NOMO-1 treated with DMSO at 0.1 percent for 48 hours (cell line): ENCODE measurements around the gene MIA.
"Not testable (repeated sequence)": the region's sequence is repeated elsewhere in the genome, so short reads cannot be mapped to it uniquely, and the experiment has no call there.

ENCODE experiments used
- DNase-seq: peaks from one replicate; lab custom pipeline; 2025; ENCODE audit not compliant: unreplicated experiment; lab: John Stamatoyannopoulos, UW

Gene MIA

DNA sequence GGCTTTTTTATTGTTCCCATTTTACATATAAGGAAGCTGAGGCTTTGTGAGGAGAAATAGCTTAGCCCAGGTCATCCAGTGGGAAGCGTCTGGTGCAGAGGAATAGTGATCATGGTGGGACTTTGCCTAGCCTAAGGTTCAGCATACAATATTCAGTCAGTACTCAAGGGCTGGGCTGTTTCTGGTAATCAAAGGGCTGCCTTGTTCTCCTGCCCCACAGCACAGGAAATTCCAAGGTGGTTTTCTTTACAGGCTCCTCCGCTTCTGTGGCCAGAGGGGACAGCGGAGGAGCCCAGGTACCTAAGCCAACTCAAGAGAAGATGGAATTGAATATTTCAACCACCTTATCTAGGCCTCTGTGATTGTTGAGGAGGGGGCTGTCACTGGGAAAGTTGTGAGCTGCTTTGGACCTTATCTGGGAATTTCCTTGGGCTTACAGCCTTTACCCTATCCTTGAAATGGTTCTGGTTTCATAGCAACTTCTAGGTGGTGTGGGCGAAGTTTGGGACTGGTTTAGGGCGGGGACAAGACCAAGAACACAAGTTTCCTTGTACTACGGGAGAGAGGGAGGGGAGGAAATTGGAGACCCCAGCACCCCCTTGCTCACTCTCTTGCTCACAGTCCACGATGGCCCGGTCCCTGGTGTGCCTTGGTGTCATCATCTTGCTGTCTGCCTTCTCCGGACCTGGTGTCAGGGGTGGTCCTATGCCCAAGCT, at the start of gene MIA:
TSS of gene MIA (plus strand) at position 606 of the 716 bp plus-strand sequence. CDS start at position 628, 22 bp downstream.
- DNase-seq: no peak

- DNase-seq: no peak
Measured at GRCh38 chr19:40726279-40726678, 49.0 kb upstream of the MIA start.

DNA sequence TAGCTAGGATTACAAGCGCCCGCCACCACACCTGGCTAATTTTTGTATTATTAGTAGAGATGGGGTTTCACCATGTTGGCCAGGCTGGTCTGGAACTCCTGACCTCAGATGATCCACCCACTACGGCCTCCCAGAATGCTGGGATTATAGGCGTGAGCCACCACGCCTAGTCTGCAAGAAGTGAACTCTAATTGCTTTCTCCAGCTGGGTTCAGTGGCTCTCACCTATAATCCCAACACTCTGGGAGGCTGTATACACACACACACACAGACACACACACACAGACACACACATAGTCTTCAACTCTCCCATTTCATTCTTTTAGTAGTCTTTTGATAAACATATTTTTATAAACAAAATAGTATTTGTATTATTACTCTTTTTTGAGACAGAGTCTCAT, 45.3 kb upstream of the MIA start:
- DNase-seq: not testable (repeated sequence)

DNA sequence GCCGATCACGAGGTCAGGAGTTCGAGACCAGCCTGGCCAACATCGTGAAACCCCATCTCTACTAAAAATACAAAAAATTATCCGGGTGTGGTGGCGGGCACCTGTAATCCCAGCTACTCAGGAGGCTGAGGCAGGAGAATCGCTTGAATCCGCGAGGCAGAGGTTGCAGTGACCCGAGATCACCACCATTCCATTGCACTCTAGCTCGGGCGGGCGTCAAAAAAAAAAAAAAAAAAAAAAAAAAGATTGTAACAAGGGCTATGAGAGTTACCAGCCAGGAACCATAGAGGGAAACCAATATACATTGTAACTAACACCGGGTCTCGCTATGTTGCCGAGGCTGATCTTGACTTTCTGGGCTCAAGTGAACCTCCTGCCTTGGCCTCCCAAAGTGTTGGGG, 43.0 kb upstream of the MIA start:
- not testable (repeated sequence) for DNase-seq

DNA sequence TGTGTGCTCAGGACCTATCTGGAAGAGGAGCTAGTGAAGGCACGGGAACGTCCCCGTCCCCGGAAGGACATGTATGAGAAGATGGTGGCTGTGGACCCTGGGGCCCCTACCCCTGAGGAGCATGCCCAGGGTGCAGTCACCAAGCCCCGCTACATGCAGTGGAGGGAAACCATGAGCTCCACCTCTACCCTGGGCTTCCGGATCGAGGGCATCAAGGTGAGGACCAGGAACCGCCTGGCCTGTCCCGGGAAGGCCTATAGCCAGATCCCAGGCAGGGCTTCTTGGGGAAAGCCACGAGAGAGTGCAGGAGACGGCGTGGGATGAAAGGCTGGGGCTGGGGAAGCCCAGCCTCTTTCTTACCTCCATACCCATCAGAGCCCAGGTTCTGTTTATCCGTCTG, 42.2 kb upstream of the MIA start:
- no peak for DNase-seq

- DNase-seq: no peak
Measured at GRCh38 chr19:40735013-40735771, 40.1 kb upstream of the MIA start.

DNA sequence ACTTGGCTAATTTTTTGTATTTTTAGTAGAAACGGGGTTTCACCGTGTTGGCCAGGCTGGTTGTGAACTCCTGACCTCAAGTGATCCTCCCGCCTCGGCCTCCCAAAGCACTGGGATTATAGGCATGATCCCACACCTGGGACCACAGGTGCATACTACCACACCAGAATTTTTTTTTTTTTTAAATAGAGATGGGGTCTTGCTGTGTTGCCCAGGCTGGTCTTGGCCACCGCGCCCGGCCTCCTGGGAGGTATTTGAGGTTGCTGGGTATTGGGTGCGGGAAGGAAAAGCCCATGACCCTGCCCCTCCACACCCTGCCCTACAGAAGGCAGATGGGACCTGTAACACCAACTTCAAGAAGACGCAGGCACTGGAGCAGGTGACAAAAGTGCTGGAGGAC, 38.7 kb upstream of the MIA start:
- DNase-seq: no peak

- no peak for DNase-seq
Measured at GRCh38 chr19:40737102-40737644, 38.1 kb upstream of the MIA start.

- no peak for DNase-seq
Measured at GRCh38 chr19:40739030-40739839, 36.1 kb upstream of the MIA start.

- no peak for DNase-seq
Measured at GRCh38 chr19:40739871-40740703, 35.2 kb upstream of the MIA start.

- DNase-seq: no peak
Measured at GRCh38 chr19:40740747-40741146, 34.6 kb upstream of the MIA start.

GRCh38 chr19:40741527-40742390, 33.6 kb upstream of the MIA start:
- DNase-seq: no peak

DNA sequence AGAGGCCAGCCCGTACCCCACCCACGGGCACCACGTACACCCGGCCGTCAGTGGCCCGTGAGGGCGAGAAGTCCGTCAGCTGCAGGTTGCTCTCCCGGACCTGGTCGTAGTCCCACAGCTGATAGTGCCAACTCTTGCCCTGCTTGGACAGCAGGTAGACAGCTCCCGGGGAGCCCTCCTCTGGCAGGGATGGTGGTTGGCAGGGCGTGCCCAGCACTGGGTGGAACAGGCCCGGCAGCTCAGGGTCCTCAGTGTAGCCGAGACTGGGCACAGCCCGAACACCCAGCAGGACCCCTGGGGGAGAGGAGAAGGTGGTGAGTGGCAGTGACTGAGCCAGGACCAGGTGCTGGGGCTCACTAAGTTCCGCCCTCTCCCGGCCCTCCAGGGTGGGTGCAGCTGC, 32.8 kb upstream of the MIA start:
- no peak for DNase-seq

DNA sequence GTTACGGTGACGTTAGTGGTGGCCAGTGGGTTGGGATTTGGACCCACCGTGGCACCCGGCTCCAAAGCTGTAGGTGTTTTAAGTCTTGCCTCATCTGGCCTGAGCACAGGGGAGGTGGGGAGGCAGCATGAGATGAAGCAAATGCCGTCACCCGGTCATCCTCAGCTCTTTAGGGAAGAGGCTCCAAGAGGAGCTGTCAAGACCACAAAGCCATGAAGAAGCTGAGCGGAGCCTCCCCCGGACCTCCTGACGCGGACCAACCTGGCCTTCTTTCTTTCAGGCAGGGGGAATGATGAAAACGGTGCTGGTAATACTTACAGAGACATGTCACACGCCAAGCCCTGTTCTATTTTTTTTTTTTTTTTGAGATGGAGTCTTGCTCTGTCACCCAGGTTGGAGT, 32.4 kb upstream of the MIA start:
- no peak for DNase-seq

- DNase-seq: no peak
Measured at GRCh38 chr19:40743926-40744325, 31.4 kb upstream of the MIA start.

DNA sequence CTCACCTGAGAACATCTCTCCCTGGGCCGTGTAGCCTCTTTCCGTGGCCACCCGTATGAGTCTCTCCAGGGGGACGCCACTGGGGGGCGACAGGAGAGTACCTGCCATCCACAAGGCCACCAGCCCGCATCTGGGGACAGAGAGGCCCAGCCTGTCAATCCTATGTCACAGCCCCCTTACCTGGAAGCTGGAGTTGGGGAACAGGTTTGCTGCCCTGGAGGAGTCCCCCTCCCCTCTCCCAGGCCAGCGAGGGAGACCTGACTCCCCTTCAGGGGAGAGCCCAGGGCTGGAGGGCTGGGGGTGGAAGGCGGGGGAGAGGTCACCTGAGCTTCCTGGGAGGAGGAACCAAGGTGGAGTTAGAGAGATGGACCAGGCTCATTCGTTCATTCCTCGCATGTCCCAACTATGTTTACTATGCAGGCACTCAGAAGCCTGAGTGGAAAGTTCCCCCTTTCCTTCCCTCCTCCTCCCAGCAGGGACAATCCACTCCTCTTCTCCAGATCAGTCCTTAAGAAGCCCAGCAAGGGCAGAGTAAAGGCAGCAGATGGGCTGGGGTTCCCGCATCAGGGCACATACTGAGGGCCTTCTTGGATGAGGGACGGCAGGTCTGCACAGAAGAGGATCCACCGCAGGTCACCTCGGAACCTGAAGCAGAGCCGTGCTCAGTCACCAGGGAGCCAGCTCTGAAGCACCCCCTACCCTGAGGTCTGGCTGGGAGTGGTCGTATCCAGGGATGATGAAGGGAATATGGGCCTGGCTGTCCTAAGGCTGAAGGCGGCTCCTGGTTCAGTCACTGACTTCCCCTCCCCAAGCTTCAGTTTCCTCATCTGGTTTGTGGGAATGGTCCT, 30.5 kb upstream of the MIA start:
- DNase-seq: no peak

- DNase-seq: no peak
Measured at GRCh38 chr19:40745402-40745780, 29.9 kb upstream of the MIA start.

DNA sequence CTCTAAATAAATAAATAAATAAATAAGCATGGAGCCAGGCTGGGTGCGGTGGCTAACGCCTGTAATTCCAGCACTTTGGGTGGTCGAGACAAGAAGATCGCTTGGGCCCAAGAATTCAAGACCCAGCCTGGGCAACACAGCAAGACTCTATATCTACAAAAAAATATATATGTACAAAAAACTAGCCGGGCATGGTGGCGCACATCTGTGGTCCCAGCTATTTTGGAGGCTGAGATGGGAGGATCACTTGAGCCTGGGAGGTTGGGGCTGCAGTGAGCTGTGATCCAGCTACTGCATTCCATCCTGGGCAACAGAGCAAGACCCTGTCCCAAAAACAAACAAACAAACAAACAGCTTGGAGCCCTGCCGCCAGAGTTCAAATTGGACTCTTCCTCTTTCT, 27.8 kb upstream of the MIA start:
- DNase-seq: no peak
